Measurements from ENCODE around the gene ANKS1B.

ANKS1B gene

GRCh38 chr12:98896938-98897337, 1087.8 kb downstream of the ANKS1B start:
- H3K4me1 ChIP-seq (ENCODE audit: control insufficient read depth, insufficient read depth, low read length): peaks cover 10% of the 10 kb centered on the region
- H3K27ac ChIP-seq (ENCODE audit: extremely low read depth, low read depth, low read length): no peak overlapping the region
- ChIA-PET CTCF (interaction anchor here (0.6 kb wide), 2 partner anchors 76 to 198 kb away, joined by 3 read pairs; no protein-coding TSS in a partner anchor), POLR2A (no interaction called here)
- H3K36me3 ChIP-seq (ENCODE audit: control insufficient read depth in 2 of 2, insufficient read depth in 1 of 2, low read length in 2 of 2): no peaks in the 10 kb centered on the region
- H3K4me3 ChIP-seq (ENCODE audit: low read depth, low read length): no peak overlapping the region
- TF ChIP-seq GFI1B (tag by site-specific recombination; IDR thresholded peaks at IDR 0.05) (no peak), ZSCAN4 (tag by site-specific recombination; IDR thresholded peaks at IDR 0.05) (no peak), GLI2 (tag by site-specific recombination; IDR thresholded peaks at IDR 0.05; ENCODE audit: borderline replicate concordance, low read depth) (no peak), REST (tag by site-specific recombination; IDR thresholded peaks at IDR 0.05) (peak; percentile 98), PRDM1 (tag by site-specific recombination; IDR thresholded peaks at IDR 0.05) (no peak), HOXC10 (CRISPR knock-in tag; IDR thresholded peaks at IDR 0.05) (no peak), ZNF302 (tag by site-specific recombination; IDR thresholded peaks at IDR 0.05; ENCODE audit: low read depth) (no peak)
- H3K9me3 ChIP-seq (ENCODE audit: control insufficient read depth, insufficient read depth, low read depth, low read length): no peaks in the 10 kb centered on the region

GRCh38 chr12:98895086-98895651, 1089.6 kb downstream of the ANKS1B start:
- CTCF ChIA-PET: interaction anchor here (0.6 to 0.7 kb wide), 2 partner anchors 11 to 37 kb away, joined by 3 to 4 read pairs; no protein-coding TSS in a partner anchor
- TF ChIP-seq ZNF571 (tag by site-specific recombination; IDR thresholded peaks at IDR 0.05) (no peak), ZFHX2 (tag by site-specific recombination; conservative IDR thresholded peaks at IDR 0.05) (peak; percentile 66), ZNF221 (tag by site-specific recombination; IDR thresholded peaks at IDR 0.05; ENCODE audit: borderline replicate concordance) (no peak), ZFP37 (tag by site-specific recombination; IDR thresholded peaks at IDR 0.05) (0 out of 2 replicates have a peak, but pooled peaks have one; percentile 33), GLI4 (tag by site-specific recombination; IDR thresholded peaks at IDR 0.05) (no peak), ZNF610 (tag by site-specific recombination; IDR thresholded peaks at IDR 0.05; ENCODE audit: borderline replicate concordance) (no peak), ZBTB44 (tag by site-specific recombination; IDR thresholded peaks at IDR 0.05) (no peak), ZNF558 (tag by site-specific recombination; IDR thresholded peaks at IDR 0.05) (no peak), ZNF837 (tag by site-specific recombination; IDR thresholded peaks at IDR 0.05) (no peak), ZSCAN30 (tag by site-specific recombination; IDR thresholded peaks at IDR 0.05) (0 out of 2 replicates have a peak, but pooled peaks have one; percentile 22), ZNF26 (tag by site-specific recombination; IDR thresholded peaks at IDR 0.05) (no peak), ZNF302 (tag by site-specific recombination; IDR thresholded peaks at IDR 0.05; ENCODE audit: low read depth) (no peak), REPIN1 (tag by site-specific recombination; IDR thresholded peaks at IDR 0.05; ENCODE audit: low read depth) (no peak), ZNF248 (tag by site-specific recombination; IDR thresholded peaks at IDR 0.05) (no peak), ZNF19 (tag by site-specific recombination; IDR thresholded peaks at IDR 0.05; ENCODE audit: low read depth) (no peak), ZBTB20 (tag by site-specific recombination; IDR thresholded peaks at IDR 0.05) (peak; percentile 45; the same call in 1 of the 2 replicates), OSR2 (tag by site-specific recombination; IDR thresholded peaks at IDR 0.05) (peak; percentile 81), HOXA7 (CRISPR knock-in tag; IDR thresholded peaks at IDR 0.05; ENCODE audit: borderline replicate concordance) (no peak), ZNF561 (tag by site-specific recombination; IDR thresholded peaks at IDR 0.05; ENCODE audit: borderline replicate concordance) (0 out of 2 replicates have a peak, but pooled peaks have one; percentile 40), ZNF488 (tag by site-specific recombination; IDR thresholded peaks at IDR 0.05) (no peak), ZIC2 (tag by site-specific recombination; IDR thresholded peaks at IDR 0.05) (peak; percentile 65)

More at GRCh38 chr12:98895086-98895651, 1089.6 kb downstream of the ANKS1B start:
- Histone ChIP-seq H3K9me3 (ENCODE audit: control insufficient read depth, insufficient read depth, low read depth, low read length) (no peaks in the 10 kb centered on the region), H3K4me3 (ENCODE audit: low read depth, low read length) (peak overlapping the region; percentile 47), H3K27ac (ENCODE audit: extremely low read depth, low read depth, low read length) (no peak overlapping the region), H3K4me1 (ENCODE audit: control insufficient read depth, insufficient read depth, low read length) (peaks cover 10% of the 10 kb centered on the region), H3K36me3 (ENCODE audit: control insufficient read depth in 2 of 2, insufficient read depth in 1 of 2, low read length in 2 of 2) (no peaks in the 10 kb centered on the region)
- POLR2A ChIA-PET: no interaction called here

Measured in HEK293 (cell line).